ENCODE results near the gene MVB12B.
A peak's percentile ranks its signal among the peaks of the same experiment; 100 is the strongest.

MVB12B gene

GRCh38 chr9:126520453-126520852 is 193.8 kb downstream of the MVB12B start:
- DNase-seq (ENCODE audit: low spot score): no peak

- DNase-seq (ENCODE audit: low spot score): no peak
Observed at GRCh38 chr9:126521089-126521488, 194.5 kb downstream of the MVB12B start.

- DNase-seq (ENCODE audit: low spot score): no peak
Observed at GRCh38 chr9:126521551-126521950, 194.9 kb downstream of the MVB12B start.

GRCh38 chr9:126521976-126522590 is 195.5 kb downstream of the MVB12B start:
- DNase-seq (ENCODE audit: low spot score): no peak

- DNase-seq (ENCODE audit: low spot score): no peak
Observed at GRCh38 chr9:126522612-126523356, 196.2 kb downstream of the MVB12B start.

- no peak for DNase-seq (ENCODE audit: low spot score)
Observed at GRCh38 chr9:126523611-126524111, 197.0 kb downstream of the MVB12B start.

- no peak for DNase-seq (ENCODE audit: low spot score)
Observed at GRCh38 chr9:126524353-126525077, 197.9 kb downstream of the MVB12B start.

- DNase-seq (ENCODE audit: low spot score): no peak
Observed at GRCh38 chr9:126526218-126527108, 199.8 kb downstream of the MVB12B start.

- no peak for DNase-seq (ENCODE audit: low spot score)
Observed at GRCh38 chr9:126527109-126527825, 200.6 kb downstream of the MVB12B start.

GRCh38 chr9:126528111-126528510 is 201.5 kb downstream of the MVB12B start:
- DNase-seq (ENCODE audit: low spot score): no peak

GRCh38 chr9:126528915-126529314 is 202.3 kb downstream of the MVB12B start:
- no peak for DNase-seq (ENCODE audit: low spot score)

GRCh38 chr9:126531035-126531571 is 204.5 kb downstream of the MVB12B start:
- DNase-seq (ENCODE audit: low spot score): no peak

GRCh38 chr9:126531591-126531990 is 205.0 kb downstream of the MVB12B start:
- no peak for DNase-seq (ENCODE audit: low spot score)

GRCh38 chr9:126532019-126532462 is 205.4 kb downstream of the MVB12B start:
- DNase-seq (ENCODE audit: low spot score): peak; percentile 43

- no peak for DNase-seq (ENCODE audit: low spot score)
Observed at GRCh38 chr9:126532489-126532888, 205.9 kb downstream of the MVB12B start.

GRCh38 chr9:126532951-126533925 is 206.6 kb downstream of the MVB12B start:
- DNase-seq (ENCODE audit: low spot score): no peak

GRCh38 chr9:126533926-126534310 is 207.3 kb downstream of the MVB12B start:
- DNase-seq (ENCODE audit: low spot score): no peak

GRCh38 chr9:126534431-126535186 is 208.0 kb downstream of the MVB12B start:
- no peak for DNase-seq (ENCODE audit: low spot score)

GRCh38 chr9:126536131-126536530 is 209.5 kb downstream of the MVB12B start:
- DNase-seq (ENCODE audit: low spot score): no peak

All from AG08396 (cell line).